ENCODE measurements around the gene MPP7.
"Not testable (repeated sequence)": the region's sequence is repeated elsewhere in the genome, so short reads cannot be mapped to it uniquely, and the experiment has no call there.

MPP7 gene

GRCh38 chr10:28302638-28303488 lies at the start of gene MPP7:
MPP7 (minus strand) TSS chr10:28303064; CDS start chr10:28238604, 64,460 bp downstream.
- DNase-seq: peak; percentile 99

GRCh38 chr10:28349892-28350291 lies 47.0 kb upstream of the MPP7 start:
- DNase-seq: no peak

GRCh38 chr10:28343987-28344895 lies 41.4 kb upstream of the MPP7 start:
- DNase-seq: no peak

GRCh38 chr10:28343252-28343651 lies 40.4 kb upstream of the MPP7 start:
- no peak for DNase-seq

GRCh38 chr10:28341679-28342078 lies 38.8 kb upstream of the MPP7 start:
- not testable (repeated sequence) for DNase-seq

GRCh38 chr10:28332726-28333125 lies 29.9 kb upstream of the MPP7 start:
- no peak for DNase-seq

- DNase-seq: no peak
These were observed 29.0 kb upstream of the MPP7 start for GRCh38 chr10:28331841-28332240.

GRCh38 chr10:28331066-28331465 lies 28.2 kb upstream of the MPP7 start:
- peak; percentile 29 for DNase-seq

GRCh38 chr10:28328346-28328745 lies 25.5 kb upstream of the MPP7 start:
- DNase-seq: no peak

- no peak for DNase-seq
These were observed 24.6 kb upstream of the MPP7 start for GRCh38 chr10:28327491-28327880.

GRCh38 chr10:28326516-28327490 lies 23.9 kb upstream of the MPP7 start:
- DNase-seq: no peak

GRCh38 chr10:28320799-28321198 lies 17.9 kb upstream of the MPP7 start:
- DNase-seq: no peak

- DNase-seq: no peak
These were observed 17.2 kb upstream of the MPP7 start for GRCh38 chr10:28320090-28320489.

- DNase-seq: not testable (repeated sequence)
These were observed 16.2 kb upstream of the MPP7 start for GRCh38 chr10:28319061-28319460.

- no peak for DNase-seq
These were observed 15.8 kb upstream of the MPP7 start for GRCh38 chr10:28318626-28319025.

GRCh38 chr10:28317760-28318159 lies 14.9 kb upstream of the MPP7 start:
- DNase-seq: no peak

GRCh38 chr10:28316696-28317095 lies 13.8 kb upstream of the MPP7 start:
- no peak for DNase-seq

- DNase-seq: no peak
These were observed 12.3 kb upstream of the MPP7 start for GRCh38 chr10:28315140-28315539.

GRCh38 chr10:28314211-28314610 lies 11.3 kb upstream of the MPP7 start:
- no peak for DNase-seq

- no peak for DNase-seq
These were observed 9.7 kb upstream of the MPP7 start for GRCh38 chr10:28312572-28312971.

GRCh38 chr10:28311104-28311503 lies 8.2 kb upstream of the MPP7 start:
- DNase-seq: no peak

- no peak for DNase-seq
These were observed 4.4 kb upstream of the MPP7 start for GRCh38 chr10:28307267-28307666.

GRCh38 chr10:28305553-28305952 lies 2.7 kb upstream of the MPP7 start:
- DNase-seq: no peak
